ENCODE results near the gene AGBL4.

- TF ChIP-seq CTCF (IDR thresholded peaks at IDR 0.05) (no peak), ZFX (IDR thresholded peaks at IDR 0.05; ENCODE audit: borderline replicate concordance) (no peak)
Measured at GRCh38 chr1:49059087-49059486, 964.7 kb downstream of the AGBL4 start.

Data from 22Rv1 (cell line).